Astrocyte of the cerebellum (primary cell): ENCODE results near the gene KRT6C.

Experiments
- DNase-seq: peaks from one replicate; pipeline ENCODE4 v3.0.0-alpha.2; 2011; ENCODE audit warnings: low read depth
- H3K4me3 ChIP-seq: 2 replicates; pipeline ENCODE4 v1.5.1; 2011; ENCODE audit warnings: mild to moderate bottlenecking, low read depth, low read length, moderate library complexity
- in situ Hi-C: cut with HindIII; loops from 2 replicates; pipeline ENCODE4 v1.10.0; 2017; ENCODE audit warnings: low sequenced_read_pairs
- TF ChIP-seq, protein P1 (sequence below): IDR thresholded peaks from 2 replicates; pipeline ENCODE4 v1.5.1; 2012; ENCODE audit warnings: low read length, low read depth, moderate library complexity, mild to moderate bottlenecking; ENCODE audit errors: missing control alignments

KRT6C gene

GRCh38 chr12:52426034-52426433 is 47.6 kb downstream of the KRT6C start:
- no peak for DNase-seq
- TF ChIP-seq, protein P1, sequence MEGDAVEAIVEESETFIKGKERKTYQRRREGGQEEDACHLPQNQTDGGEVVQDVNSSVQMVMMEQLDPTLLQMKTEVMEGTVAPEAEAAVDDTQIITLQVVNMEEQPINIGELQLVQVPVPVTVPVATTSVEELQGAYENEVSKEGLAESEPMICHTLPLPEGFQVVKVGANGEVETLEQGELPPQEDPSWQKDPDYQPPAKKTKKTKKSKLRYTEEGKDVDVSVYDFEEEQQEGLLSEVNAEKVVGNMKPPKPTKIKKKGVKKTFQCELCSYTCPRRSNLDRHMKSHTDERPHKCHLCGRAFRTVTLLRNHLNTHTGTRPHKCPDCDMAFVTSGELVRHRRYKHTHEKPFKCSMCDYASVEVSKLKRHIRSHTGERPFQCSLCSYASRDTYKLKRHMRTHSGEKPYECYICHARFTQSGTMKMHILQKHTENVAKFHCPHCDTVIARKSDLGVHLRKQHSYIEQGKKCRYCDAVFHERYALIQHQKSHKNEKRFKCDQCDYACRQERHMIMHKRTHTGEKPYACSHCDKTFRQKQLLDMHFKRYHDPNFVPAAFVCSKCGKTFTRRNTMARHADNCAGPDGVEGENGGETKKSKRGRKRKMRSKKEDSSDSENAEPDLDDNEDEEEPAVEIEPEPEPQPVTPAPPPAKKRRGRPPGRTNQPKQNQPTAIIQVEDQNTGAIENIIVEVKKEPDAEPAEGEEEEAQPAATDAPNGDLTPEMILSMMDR: no peak
- in situ Hi-C loops: no loop called here
- no peak overlapping the region for H3K4me3 ChIP-seq

- no peak for DNase-seq
Measured at GRCh38 chr12:52425466-52425865, 48.1 kb downstream of the KRT6C start.

GRCh38 chr12:52423661-52424500 is 49.7 kb downstream of the KRT6C start:
- H3K4me3 ChIP-seq: no peak overlapping the region
- no peak for DNase-seq
- TF ChIP-seq, protein P1: no peak
- in situ Hi-C loops: no loop called here

More at GRCh38 chr12:52425466-52425865, 48.1 kb downstream of the KRT6C start:
- no peak overlapping the region for H3K4me3 ChIP-seq
- TF ChIP-seq, protein P1: no peak
- in situ Hi-C loops: no loop called here

DNA sequence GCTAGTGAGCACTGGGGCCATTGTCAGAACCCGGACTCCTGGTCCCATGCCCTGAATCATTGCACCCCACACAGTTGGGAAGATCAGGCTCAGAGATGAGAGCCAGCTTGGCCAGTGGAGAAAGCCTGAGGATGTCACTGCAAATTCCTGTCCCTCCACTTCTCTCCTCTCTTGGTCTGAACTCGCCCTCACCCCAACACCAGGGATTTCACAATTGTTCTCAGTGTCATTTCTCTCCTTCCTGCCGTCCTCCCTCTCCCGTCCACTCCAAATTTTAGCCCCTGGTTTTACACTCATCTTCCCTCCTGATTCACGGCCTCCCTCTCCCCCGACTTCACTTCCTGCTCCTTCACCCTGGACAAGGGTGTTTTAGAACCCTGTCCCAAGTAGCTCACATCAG is 50.6 kb downstream of the KRT6C start:
- TF ChIP-seq, protein P1: no peak
- no peak for DNase-seq
- in situ Hi-C loops: no loop called here
- H3K4me3 ChIP-seq: no peak overlapping the region

- DNase-seq: no peak
- no peak overlapping the region for H3K4me3 ChIP-seq
- in situ Hi-C loops: no loop called here
- TF ChIP-seq, protein P1: no peak
Measured at GRCh38 chr12:52419656-52420055, 53.9 kb downstream of the KRT6C start.

- no peak for DNase-seq
- in situ Hi-C loops: no loop called here
- TF ChIP-seq, protein P1: no peak
- H3K4me3 ChIP-seq: no peak overlapping the region
Measured at GRCh38 chr12:52418576-52419110, 55.0 kb downstream of the KRT6C start.
